ENCODE data around the gene TCF7L1.
"Not testable (repeated sequence)": the region's sequence is repeated elsewhere in the genome, so short reads cannot be mapped to it uniquely, and the experiment has no call there.

TCF7L1 gene

GRCh38 chr2:85119900-85120299, 13.3 kb upstream of the TCF7L1 start:
- Histone ChIP-seq H3K9me3 (replicated peaks; ENCODE audit: insufficient read depth, low read length) (no peaks in the 10 kb centered on the region), H4K20me1 (ENCODE audit: insufficient read depth, low read length) (no peaks in the 10 kb centered on the region), H3K9me2 (replicated peaks; ENCODE audit: insufficient read depth, low read length) (no peaks in the 10 kb centered on the region), H3K27ac (ENCODE audit: low read length) (no peak overlapping the region), H3K36me3 (replicated peaks; ENCODE audit: insufficient read depth, low read length) (no peaks in the 10 kb centered on the region), H3K79me2 (ENCODE audit: low read length) (no peaks in the 10 kb centered on the region), H3K9ac (ENCODE audit: low read length) (no peak overlapping the region), H3K4me1 (ENCODE audit: low read length) (no peaks in the 10 kb centered on the region), H3K4me2 (ENCODE audit: low read depth, low read length) (no peak overlapping the region), H3F3A (ENCODE audit: insufficient read depth, low read length) (no peaks in the 10 kb centered on the region), H2AFZ (ENCODE audit: low read length) (no peak overlapping the region), H3K4me3 (ENCODE audit: low read length) (no peak overlapping the region), H3K27me3 (replicated peaks; ENCODE audit: insufficient read depth, low read length) (no peaks in the 10 kb centered on the region)
- no peak for DNase-seq
- TF ChIP-seq EZH2phosphoT487 (IDR thresholded peaks at IDR 0.05; ENCODE audit: low read length) (no peak), CTCF (IDR thresholded peaks at IDR 0.05; ENCODE audit: low read length) (no peak), EZH2 (optimal IDR thresholded peaks at IDR 0.05; ENCODE audit: low read depth, low read length) (no peak)

- Histone ChIP-seq H3K27ac (ENCODE audit: low read length) (no peak overlapping the region), H3K36me3 (replicated peaks; ENCODE audit: insufficient read depth, low read length) (no peaks in the 10 kb centered on the region), H3K4me3 (ENCODE audit: low read length) (no peak overlapping the region), H3K9ac (ENCODE audit: low read length) (no peak overlapping the region), H3K27me3 (replicated peaks; ENCODE audit: insufficient read depth, low read length) (no peaks in the 10 kb centered on the region), H3K79me2 (ENCODE audit: low read length) (no peaks in the 10 kb centered on the region), H3F3A (ENCODE audit: insufficient read depth, low read length) (no peaks in the 10 kb centered on the region), H3K9me3 (replicated peaks; ENCODE audit: insufficient read depth, low read length) (no peaks in the 10 kb centered on the region), H4K20me1 (ENCODE audit: insufficient read depth, low read length) (no peaks in the 10 kb centered on the region), H2AFZ (ENCODE audit: low read length) (no peak overlapping the region), H3K4me2 (ENCODE audit: low read depth, low read length) (no peak overlapping the region), H3K9me2 (replicated peaks; ENCODE audit: insufficient read depth, low read length) (no peaks in the 10 kb centered on the region), H3K4me1 (ENCODE audit: low read length) (no peaks in the 10 kb centered on the region)
- no peak for DNase-seq
- TF ChIP-seq EZH2 (optimal IDR thresholded peaks at IDR 0.05; ENCODE audit: low read depth, low read length) (no peak), CTCF (IDR thresholded peaks at IDR 0.05; ENCODE audit: low read length) (no peak), EZH2phosphoT487 (IDR thresholded peaks at IDR 0.05; ENCODE audit: low read length) (no peak)
These were observed 12.8 kb upstream of the TCF7L1 start for GRCh38 chr2:85120363-85120762.

DNA sequence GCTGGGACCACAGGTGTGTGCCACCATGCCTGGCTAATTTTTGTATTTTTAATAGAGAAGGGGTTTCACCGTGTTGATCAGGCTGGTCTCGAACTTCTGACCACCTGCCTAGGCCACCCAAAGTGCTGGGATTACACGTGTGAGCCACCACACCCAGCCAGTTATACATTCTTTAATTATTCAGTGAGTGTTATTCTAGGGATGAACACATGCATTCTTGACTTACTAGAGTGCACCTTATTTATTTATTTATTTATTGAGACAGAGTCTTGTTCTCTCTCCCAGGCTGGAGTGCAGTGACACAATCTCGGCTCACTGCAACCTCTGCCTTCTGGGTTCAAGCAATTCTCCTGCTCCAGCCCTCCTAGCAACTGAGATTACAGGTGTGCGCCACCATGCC, 6.7 kb upstream of the TCF7L1 start:
- not testable (repeated sequence) for H2AFZ ChIP-seq (ENCODE audit: low read length); H3K9me2 ChIP-seq (replicated peaks; ENCODE audit: insufficient read depth, low read length); H3K79me2 ChIP-seq (ENCODE audit: low read length); H4K20me1 ChIP-seq (ENCODE audit: insufficient read depth, low read length); H3K9ac ChIP-seq (ENCODE audit: low read length); H3K4me1 ChIP-seq (ENCODE audit: low read length); H3K36me3 ChIP-seq (replicated peaks; ENCODE audit: insufficient read depth, low read length); H3F3A ChIP-seq (ENCODE audit: insufficient read depth, low read length); H3K4me2 ChIP-seq (ENCODE audit: low read depth, low read length); H3K9me3 ChIP-seq (replicated peaks; ENCODE audit: insufficient read depth, low read length); DNase-seq; H3K27ac ChIP-seq (ENCODE audit: low read length); H3K27me3 ChIP-seq (replicated peaks; ENCODE audit: insufficient read depth, low read length); H3K4me3 ChIP-seq (ENCODE audit: low read length)

- Histone ChIP-seq H3K9me2 (replicated peaks; ENCODE audit: insufficient read depth, low read length) (no peaks in the 10 kb centered on the region), H2AFZ (ENCODE audit: low read length) (no peak overlapping the region), H3F3A (ENCODE audit: insufficient read depth, low read length) (no peaks in the 10 kb centered on the region), H3K9me3 (replicated peaks; ENCODE audit: insufficient read depth, low read length) (no peaks in the 10 kb centered on the region), H3K4me2 (ENCODE audit: low read depth, low read length) (no peak overlapping the region), H3K4me3 (ENCODE audit: low read length) (no peak overlapping the region), H3K79me2 (ENCODE audit: low read length) (no peaks in the 10 kb centered on the region), H3K27ac (ENCODE audit: low read length) (no peak overlapping the region), H3K27me3 (replicated peaks; ENCODE audit: insufficient read depth, low read length) (peaks cover 23% of the 10 kb centered on the region), H3K9ac (ENCODE audit: low read length) (no peak overlapping the region), H3K4me1 (ENCODE audit: low read length) (no peaks in the 10 kb centered on the region), H4K20me1 (ENCODE audit: insufficient read depth, low read length) (no peaks in the 10 kb centered on the region), H3K36me3 (replicated peaks; ENCODE audit: insufficient read depth, low read length) (no peaks in the 10 kb centered on the region)
- TF ChIP-seq CTCF (IDR thresholded peaks at IDR 0.05; ENCODE audit: low read length) = no peak
- no peak for TF ChIP-seq EZH2phosphoT487 (IDR thresholded peaks at IDR 0.05; ENCODE audit: low read length)
- TF ChIP-seq EZH2 (optimal IDR thresholded peaks at IDR 0.05; ENCODE audit: low read depth, low read length) = no peak
- no peak for DNase-seq
These were observed 3.3 kb upstream of the TCF7L1 start for GRCh38 chr2:85129861-85130260.

Measured in MM.1S (cell line).